Activated naive CD4-positive, alpha-beta T cell treated with anti-CD3 and anti-CD28 coated beads, Interleukin-2, amount 10 ng/mL, durations not matched to agents 7 days and 5 days (primary cell): ENCODE data around the gene SEL1L.
A peak's percentile ranks its signal among the peaks of the same experiment; 100 is the strongest.
"Not testable (repeated sequence)": the region's sequence is repeated elsewhere in the genome, so short reads cannot be mapped to it uniquely, and the experiment has no call there.

ENCODE experiments used
- CTCF ChIA-PET: fragments of 350-600 bp; sonication (Branson Sonifier 250); formaldehyde crosslinking; loops from one replicate; lab custom pipeline; 2021; ENCODE audit warnings: antibody characterized with exemption; lab: Charles Lee
- DNase-seq: peaks from one replicate; pipeline ENCODE4 v3.0.0-alpha.2; 2020
- H3K27ac Mint-ChIP-seq: one replicate; pipeline ENCODE4 v1.8.0; 2021; ENCODE audit warnings: mild to moderate bottlenecking, moderate library complexity, mixed read lengths
- H3K27me3 Mint-ChIP-seq: one replicate; pipeline ENCODE4 v1.8.0; 2021; ENCODE audit warnings: mild to moderate bottlenecking, mixed read lengths
- H3K36me3 Mint-ChIP-seq: one replicate; pipeline ENCODE4 v1.8.0; 2021; ENCODE audit warnings: mixed read lengths
- H3K4me1 Mint-ChIP-seq: one replicate; pipeline ENCODE4 v1.8.0; 2021; ENCODE audit warnings: mixed read lengths
- H3K4me3 Mint-ChIP-seq: one replicate; pipeline ENCODE4 v1.8.0; 2021; ENCODE audit warnings: mild to moderate bottlenecking, moderate library complexity, mixed read lengths
- H3K9me3 Mint-ChIP-seq: one replicate; pipeline ENCODE4 v1.8.0; 2021; ENCODE audit warnings: mixed read lengths

SEL1L gene

GRCh38 chr14:81437244-81437643 is 96.4 kb downstream of the SEL1L start:
- Mint-ChIP-seq H3K36me3 (no peaks in the 10 kb centered on the region), H3K27me3 (peaks cover 84% of the 10 kb centered on the region), H3K4me3 (peak overlapping the region; percentile 68), H3K4me1 (peaks cover 10% of the 10 kb centered on the region), H3K9me3 (no peaks in the 10 kb centered on the region), H3K27ac (no peak overlapping the region)
- CTCF ChIA-PET = no interaction called here
- no peak for DNase-seq

- DNase-seq = peak; percentile 61
- CTCF ChIA-PET = no interaction called here
- peaks cover 10% of the 10 kb centered on the region for H3K4me1 Mint-ChIP-seq
- H3K27ac Mint-ChIP-seq = no peak overlapping the region
- H3K36me3 Mint-ChIP-seq = no peaks in the 10 kb centered on the region
- H3K9me3 Mint-ChIP-seq = no peaks in the 10 kb centered on the region
- peaks cover 84% of the 10 kb centered on the region for H3K27me3 Mint-ChIP-seq
- H3K4me3 Mint-ChIP-seq = peak overlapping the region; percentile 68
These were observed 97.1 kb downstream of the SEL1L start for GRCh38 chr14:81436296-81437138.

- Mint-ChIP-seq H3K4me3 (peak overlapping the region; percentile 56), H3K4me1 (peaks cover 10% of the 10 kb centered on the region), H3K27me3 (peaks cover 83% of the 10 kb centered on the region), H3K36me3 (no peaks in the 10 kb centered on the region), H3K27ac (no peak overlapping the region), H3K9me3 (no peaks in the 10 kb centered on the region)
- CTCF ChIA-PET = no interaction called here
- peak; percentile 47 for DNase-seq
These were observed 98.0 kb downstream of the SEL1L start for GRCh38 chr14:81435391-81436295.

DNA sequence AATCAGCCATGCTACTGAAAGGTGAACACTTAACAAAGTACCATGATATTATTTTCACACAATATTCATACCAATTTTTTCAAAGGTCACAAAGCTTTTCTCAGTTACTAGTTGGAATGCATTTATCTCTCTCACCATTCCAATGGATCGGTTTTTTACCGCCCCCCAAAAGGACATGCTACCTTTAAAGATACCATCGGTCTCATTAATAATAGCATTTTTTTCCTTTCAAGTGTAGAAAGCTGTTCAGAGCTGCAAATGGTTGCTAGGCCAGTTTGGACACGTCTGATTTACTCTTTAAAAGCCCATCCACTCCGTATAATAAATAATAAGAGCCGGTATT is 98.6 kb downstream of the SEL1L start:
- peak overlapping the region; percentile 56 for H3K4me3 Mint-ChIP-seq
- H3K36me3 Mint-ChIP-seq = no peaks in the 10 kb centered on the region
- no peak for DNase-seq
- H3K27ac Mint-ChIP-seq = peak overlapping the region; percentile 20
- H3K4me1 Mint-ChIP-seq = peaks cover 10% of the 10 kb centered on the region
- CTCF ChIA-PET = no interaction called here
- no peaks in the 10 kb centered on the region for H3K9me3 Mint-ChIP-seq
- H3K27me3 Mint-ChIP-seq = peaks cover 80% of the 10 kb centered on the region

GRCh38 chr14:81434230-81434629 is 99.4 kb downstream of the SEL1L start:
- no peak overlapping the region for H3K27ac Mint-ChIP-seq
- DNase-seq = no peak
- H3K27me3 Mint-ChIP-seq = peaks cover 75% of the 10 kb centered on the region
- no peaks in the 10 kb centered on the region for H3K9me3 Mint-ChIP-seq
- no peaks in the 10 kb centered on the region for H3K36me3 Mint-ChIP-seq
- H3K4me3 Mint-ChIP-seq = no peak overlapping the region
- peaks cover 10% of the 10 kb centered on the region for H3K4me1 Mint-ChIP-seq
- CTCF ChIA-PET = no interaction called here

DNA sequence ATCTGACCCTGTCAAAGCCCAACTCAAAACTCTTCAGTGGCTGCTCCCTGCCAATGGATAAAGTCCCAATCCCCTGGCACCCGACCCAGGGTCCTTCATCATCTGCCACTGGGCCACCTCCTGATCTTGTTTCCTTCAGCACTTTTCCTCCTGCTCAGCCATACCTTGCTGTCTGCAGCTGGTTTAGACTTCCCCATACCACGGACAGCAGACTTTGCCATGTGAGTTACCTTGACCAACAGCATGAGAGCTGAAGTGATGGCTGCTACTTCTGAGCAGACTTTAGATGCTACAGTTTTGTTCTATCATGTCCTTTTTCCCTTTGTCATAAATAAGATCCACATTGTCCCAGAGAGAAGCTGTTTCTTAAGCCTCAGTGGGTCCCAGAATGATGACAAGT is 100.3 kb downstream of the SEL1L start:
- H3K4me1 Mint-ChIP-seq = peaks cover 10% of the 10 kb centered on the region
- H3K4me3 Mint-ChIP-seq = no peak overlapping the region
- CTCF ChIA-PET = no interaction called here
- H3K36me3 Mint-ChIP-seq = no peaks in the 10 kb centered on the region
- DNase-seq = no peak
- H3K9me3 Mint-ChIP-seq = no peaks in the 10 kb centered on the region
- H3K27ac Mint-ChIP-seq = no peak overlapping the region
- H3K27me3 Mint-ChIP-seq = peaks cover 70% of the 10 kb centered on the region

- DNase-seq = no peak
- H3K27me3 Mint-ChIP-seq = peaks cover 64% of the 10 kb centered on the region
- no peak overlapping the region for H3K27ac Mint-ChIP-seq
- CTCF ChIA-PET = no interaction called here
- H3K36me3 Mint-ChIP-seq = no peaks in the 10 kb centered on the region
- H3K4me3 Mint-ChIP-seq = no peak overlapping the region
- H3K4me1 Mint-ChIP-seq = peaks cover 9% of the 10 kb centered on the region
- H3K9me3 Mint-ChIP-seq = no peaks in the 10 kb centered on the region
These were observed 101.4 kb downstream of the SEL1L start for GRCh38 chr14:81432219-81432661.

- no peaks in the 10 kb centered on the region for H3K36me3 Mint-ChIP-seq
- no peak for DNase-seq
- no peak overlapping the region for H3K4me3 Mint-ChIP-seq
- H3K27me3 Mint-ChIP-seq = peaks cover 53% of the 10 kb centered on the region
- CTCF ChIA-PET = no interaction called here
- no peak overlapping the region for H3K27ac Mint-ChIP-seq
- peaks cover under 1% of the 10 kb centered on the region for H3K4me1 Mint-ChIP-seq
- no peaks in the 10 kb centered on the region for H3K9me3 Mint-ChIP-seq
These were observed 103.4 kb downstream of the SEL1L start for GRCh38 chr14:81430235-81430634.

DNA sequence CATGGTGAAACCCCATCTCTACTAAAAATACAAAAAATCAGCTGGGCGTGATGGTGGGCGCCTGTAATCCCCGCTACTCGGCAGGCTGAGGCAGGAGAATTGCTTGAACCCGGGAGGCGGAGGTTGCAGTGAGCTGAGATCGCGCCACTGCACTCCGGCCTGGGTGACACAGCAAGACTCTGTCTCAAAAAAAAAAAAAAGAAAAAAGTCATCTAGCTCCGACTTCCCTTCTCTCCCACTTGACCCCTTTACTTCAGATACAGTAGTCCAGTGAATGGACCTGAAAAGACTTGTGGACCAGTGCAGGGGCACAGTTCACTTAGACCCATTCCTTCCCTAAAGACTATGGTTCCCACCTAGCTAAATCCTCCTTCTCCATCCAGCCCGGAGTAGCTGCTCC is 103.9 kb downstream of the SEL1L start:
- peaks cover 48% of the 10 kb centered on the region for H3K27me3 Mint-ChIP-seq
- CTCF ChIA-PET, DNase-seq, H3K4me3 Mint-ChIP-seq, H3K4me1 Mint-ChIP-seq, H3K9me3 Mint-ChIP-seq, H3K36me3 Mint-ChIP-seq, H3K27ac Mint-ChIP-seq: not testable (repeated sequence)

DNA sequence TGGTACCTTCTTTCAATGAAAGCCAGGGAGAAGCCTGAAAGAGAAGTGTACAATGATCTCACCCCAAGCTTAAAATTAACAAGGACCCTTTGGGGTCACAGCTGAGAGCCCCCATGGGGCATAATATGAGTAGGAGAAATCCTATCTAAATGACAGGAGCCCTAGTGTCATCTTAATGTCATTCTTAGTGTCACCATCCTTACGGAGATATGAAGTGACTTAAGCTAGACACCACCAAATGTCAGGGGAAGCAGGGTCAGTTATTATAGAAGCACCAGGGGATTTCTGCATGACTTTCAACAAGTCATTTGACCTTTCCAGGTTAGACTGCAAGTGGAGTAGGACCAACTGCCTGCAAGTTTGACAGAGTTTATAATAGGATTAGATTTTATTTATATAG is 104.6 kb downstream of the SEL1L start:
- peaks cover 41% of the 10 kb centered on the region for H3K27me3 Mint-ChIP-seq
- CTCF ChIA-PET = no interaction called here
- no peaks in the 10 kb centered on the region for H3K4me1 Mint-ChIP-seq
- no peak overlapping the region for H3K4me3 Mint-ChIP-seq
- no peak overlapping the region for H3K27ac Mint-ChIP-seq
- DNase-seq = no peak
- no peaks in the 10 kb centered on the region for H3K36me3 Mint-ChIP-seq
- H3K9me3 Mint-ChIP-seq = no peaks in the 10 kb centered on the region

- H3K27me3 Mint-ChIP-seq = peaks cover 25% of the 10 kb centered on the region
- no peaks in the 10 kb centered on the region for H3K9me3 Mint-ChIP-seq
- no peak overlapping the region for H3K4me3 Mint-ChIP-seq
- CTCF ChIA-PET = interaction anchor here (0.8 kb wide), 1 partner anchor 160 kb away, joined by 3 read pairs; no protein-coding TSS in a partner anchor
- H3K27ac Mint-ChIP-seq = no peak overlapping the region
- no peaks in the 10 kb centered on the region for H3K36me3 Mint-ChIP-seq
- H3K4me1 Mint-ChIP-seq = no peaks in the 10 kb centered on the region
- no peak for DNase-seq
These were observed 106.2 kb downstream of the SEL1L start for GRCh38 chr14:81427348-81428058.

DNA sequence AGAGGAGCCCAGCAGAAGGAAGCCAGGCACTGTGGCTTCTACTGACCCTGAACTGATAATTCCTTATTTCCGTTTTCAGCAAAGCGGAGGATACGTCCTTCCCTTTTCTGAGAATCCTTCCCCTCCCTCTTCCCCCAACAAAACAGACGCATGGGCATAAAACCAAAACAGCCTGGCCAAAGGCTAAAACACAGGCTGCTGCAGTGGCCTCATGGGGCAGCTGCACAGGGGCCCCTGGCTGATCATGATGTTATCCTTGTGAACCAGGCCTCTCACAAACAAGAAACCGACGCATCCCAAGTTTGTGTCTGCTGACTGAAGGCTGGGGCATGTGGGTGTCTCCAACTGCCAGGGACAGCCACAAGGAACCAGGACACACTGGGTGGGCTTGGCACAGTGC is 110.1 kb downstream of the SEL1L start:
- CTCF ChIA-PET = no interaction called here
- Mint-ChIP-seq H3K4me3 (no peak overlapping the region), H3K36me3 (no peaks in the 10 kb centered on the region), H3K4me1 (no peaks in the 10 kb centered on the region), H3K27me3 (peaks cover 12% of the 10 kb centered on the region), H3K9me3 (no peaks in the 10 kb centered on the region), H3K27ac (no peak overlapping the region)
- no peak for DNase-seq
